ENCODE data around the gene RCE1.

- TF ChIP-seq ZNF335 (tag by site-specific recombination; conservative IDR thresholded peaks at IDR 0.05), result no peak
- no peak for TF ChIP-seq ZNF837 (tag by site-specific recombination; IDR thresholded peaks at IDR 0.05)
- TF ChIP-seq MZF1 (tag by site-specific recombination; IDR thresholded peaks at IDR 0.05; ENCODE audit: borderline replicate concordance), result no peak
- TF ChIP-seq EGR2 (tag by site-specific recombination; IDR thresholded peaks at IDR 0.05; ENCODE audit: low read depth), result no peak
- no peak for TF ChIP-seq CTCF (tag by site-specific recombination; IDR thresholded peaks at IDR 0.05)
- TF ChIP-seq RBAK (tag by site-specific recombination; IDR thresholded peaks at IDR 0.05), result no peak
These were observed 5.6 kb downstream of the RCE1 start for GRCh38 chr11:66848671-66849500.
